HG03097 (cell line): Measurements from ENCODE around the gene WDFY4.

ENCODE experiments used
- ATAC-seq: cut with Tn5 transposase; IDR thresholded peaks from one replicate; pipeline ENCODE4 v1.9.1; 2021; ENCODE audit not compliant: unreplicated experiment, low FRiP score

The WDFY4 gene

DNA sequence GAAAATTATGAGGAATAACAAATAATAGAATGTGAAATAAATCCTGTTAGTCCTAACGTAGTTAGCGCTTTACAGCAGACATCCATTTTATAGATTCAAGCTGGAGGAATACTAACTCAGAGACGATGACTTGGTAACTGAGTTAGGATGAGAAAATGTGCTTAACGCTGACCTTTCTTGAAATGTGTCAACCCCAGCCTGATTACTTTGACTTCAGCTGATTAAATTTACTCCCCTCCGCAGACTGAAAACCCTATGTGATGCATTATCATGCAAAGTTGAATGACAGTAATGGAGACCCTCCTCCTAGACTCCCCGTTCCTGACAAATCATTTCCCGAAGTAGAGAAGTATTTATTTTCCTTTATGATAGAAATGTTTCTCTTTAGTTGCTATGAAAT lies 54.5 kb downstream of the WDFY4 start:
- no peak for ATAC-seq

DNA sequence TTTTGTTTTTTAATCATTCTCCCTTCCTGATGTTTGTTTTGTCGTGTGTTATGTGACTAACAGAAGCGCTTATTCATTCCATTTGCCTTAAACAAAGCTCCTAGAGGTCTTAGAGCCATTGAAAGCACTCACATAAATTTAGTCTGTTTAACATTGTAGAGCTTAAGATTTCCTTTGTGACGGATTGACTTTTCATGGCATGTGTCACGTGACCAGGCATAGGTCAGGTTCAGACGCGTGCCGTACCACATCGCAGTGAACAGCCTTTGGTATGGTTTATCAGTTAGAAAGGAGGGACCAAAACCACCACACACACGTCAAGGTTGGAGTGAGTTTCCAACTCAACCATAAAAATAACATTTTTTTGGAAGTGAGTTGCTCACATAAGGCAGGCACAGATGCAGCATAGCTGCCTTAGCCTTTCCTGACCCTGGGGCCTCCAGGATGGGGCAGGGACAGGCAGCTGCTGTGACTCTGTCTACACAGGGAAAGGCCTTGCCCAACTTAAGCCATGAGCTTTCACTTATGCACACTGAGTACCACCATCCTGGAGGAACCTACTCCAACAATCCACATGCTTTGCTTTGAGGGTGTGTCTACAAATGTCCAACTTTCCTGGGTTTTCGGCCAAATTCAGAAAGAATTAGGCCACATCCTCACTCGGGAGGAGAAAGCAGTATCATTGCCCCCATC lies 55.5 kb downstream of the WDFY4 start:
- no peak for ATAC-seq

- ATAC-seq, result no peak
Observed at GRCh38 chr10:48740988-48741387, 56.3 kb downstream of the WDFY4 start.

GRCh38 chr10:48742891-48743860 lies 58.5 kb downstream of the WDFY4 start:
- ATAC-seq, result no peak

DNA sequence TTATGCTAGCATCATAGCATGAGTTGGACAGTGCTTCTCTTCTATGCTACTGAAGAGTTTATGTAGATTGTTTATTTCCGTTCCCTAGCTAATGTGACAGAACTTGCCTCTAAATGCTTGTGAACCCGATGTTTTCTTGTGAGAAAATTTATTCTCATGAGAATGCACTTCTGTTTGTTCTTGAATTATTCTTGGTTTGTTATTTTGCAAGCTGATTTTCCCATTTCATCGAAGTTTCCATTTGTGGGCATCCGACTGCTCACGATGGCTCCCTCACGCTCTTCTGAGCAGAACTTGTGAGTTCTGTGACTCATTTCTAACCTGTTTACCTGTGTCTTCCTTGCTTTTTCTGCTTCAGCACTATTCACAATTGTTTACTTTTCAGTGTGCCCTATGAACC lies 59.9 kb downstream of the WDFY4 start:
- no peak for ATAC-seq

DNA sequence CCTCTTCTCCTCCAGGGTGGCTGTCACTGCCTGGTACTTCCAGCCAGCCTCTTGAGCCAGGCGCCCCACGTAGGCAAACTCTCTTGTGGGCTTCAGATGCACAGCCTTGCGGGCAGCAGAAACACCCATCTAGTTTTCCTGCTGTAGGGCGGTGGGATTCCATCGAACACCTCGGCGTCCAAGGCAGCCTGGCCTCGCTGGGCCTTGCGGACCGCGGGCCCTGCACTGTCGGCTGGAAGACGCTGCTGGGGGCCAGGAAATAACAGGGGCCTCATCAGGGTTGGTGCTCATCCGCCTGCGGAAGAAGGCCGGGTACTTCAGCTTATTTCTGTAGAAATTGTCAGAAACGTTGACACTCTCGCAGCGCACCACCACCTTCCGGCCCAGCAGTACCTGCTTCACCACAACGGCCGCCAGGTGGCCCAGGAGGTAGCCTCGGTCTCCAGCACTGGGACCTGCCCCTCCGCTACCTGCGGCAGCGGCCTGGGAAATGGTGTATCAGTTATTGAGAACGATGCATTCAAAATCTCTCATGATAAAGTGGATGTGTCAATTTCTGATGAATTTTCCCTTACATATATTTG lies 61.1 kb downstream of the WDFY4 start:
- ATAC-seq, result no peak

DNA sequence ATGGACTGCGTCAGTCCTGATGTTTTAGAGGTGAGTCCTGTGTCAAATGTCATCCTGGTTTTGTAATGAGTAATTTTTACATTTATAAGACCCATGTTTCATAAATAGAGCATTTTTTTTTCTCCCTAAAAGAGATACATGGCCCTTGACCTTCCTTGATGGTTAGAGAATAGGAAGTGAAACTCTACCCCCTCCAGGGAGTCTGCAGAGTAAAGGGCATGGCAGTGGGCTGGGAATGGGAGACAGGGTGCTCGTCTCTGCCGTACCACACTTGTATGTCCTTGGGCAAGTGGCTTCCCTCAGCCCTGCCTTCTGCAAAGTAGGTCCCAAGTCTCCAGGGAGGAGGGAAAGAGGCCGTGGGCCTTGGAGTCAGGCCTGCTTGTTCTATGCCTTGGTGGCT lies 63.9 kb downstream of the WDFY4 start:
- ATAC-seq, result no peak

GRCh38 chr10:48749254-48749787 lies 64.6 kb downstream of the WDFY4 start:
- no peak for ATAC-seq

DNA sequence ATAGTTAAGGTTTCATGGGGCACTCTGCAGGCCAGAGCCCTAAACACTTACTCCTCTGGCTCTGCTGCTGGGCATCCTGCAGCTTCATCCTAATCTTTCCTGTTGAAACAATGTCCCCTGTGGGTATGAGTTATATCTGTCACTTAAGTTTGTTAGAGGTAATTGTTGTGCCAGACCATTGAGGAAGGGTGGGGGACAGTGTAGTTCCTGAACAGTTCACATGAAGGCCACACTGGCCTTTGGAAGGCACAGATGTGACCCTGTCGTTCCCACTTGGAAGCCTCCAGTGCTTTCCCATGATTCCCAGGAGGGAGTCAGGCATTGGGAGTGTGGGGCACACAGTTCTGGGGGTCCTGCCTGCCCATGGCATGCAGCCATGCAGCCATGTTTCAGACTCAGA lies 65.3 kb downstream of the WDFY4 start:
- no peak for ATAC-seq

DNA sequence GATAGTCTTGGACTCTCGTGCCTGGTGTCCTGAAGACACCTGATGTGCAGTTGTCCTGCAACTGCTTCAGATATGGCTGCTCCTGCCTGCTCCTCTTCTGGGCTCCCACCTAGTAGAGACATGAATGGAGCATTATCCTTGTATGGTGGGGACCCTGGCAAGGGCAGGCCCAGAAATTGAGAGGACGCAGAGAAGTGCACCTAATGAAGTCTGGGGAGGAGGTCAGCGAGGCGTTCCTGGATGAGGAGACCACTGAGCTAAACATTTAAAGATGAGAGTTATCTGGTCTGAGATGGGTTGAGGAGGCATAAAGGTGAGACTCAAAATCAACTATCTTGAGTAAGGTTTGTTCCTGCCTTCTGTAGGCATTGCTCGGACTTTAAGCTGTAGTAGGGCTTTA lies 66.3 kb downstream of the WDFY4 start:
- no peak for ATAC-seq

GRCh38 chr10:48751730-48752129 lies 67.1 kb downstream of the WDFY4 start:
- no peak for ATAC-seq

DNA sequence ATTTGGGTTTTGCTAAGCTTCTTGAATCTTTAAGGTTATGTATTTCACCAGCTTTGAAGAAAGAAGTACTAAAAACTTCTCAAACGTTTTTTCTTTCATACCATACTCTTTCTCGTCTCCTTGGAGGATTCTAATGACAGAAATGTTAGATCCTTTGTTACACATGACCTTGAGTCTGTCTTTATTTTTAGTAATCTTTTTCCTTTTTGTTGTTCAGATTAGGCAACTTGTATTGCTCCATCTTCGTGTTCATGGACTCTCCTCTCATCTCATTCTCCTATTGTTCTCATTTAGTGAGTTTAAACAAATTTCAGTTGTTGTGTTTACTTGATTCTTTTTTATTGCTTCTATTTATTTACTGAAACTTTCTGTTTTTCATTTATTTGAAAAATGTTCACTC lies 73.7 kb downstream of the WDFY4 start:
- ATAC-seq, result no peak

- peak; percentile 83 for ATAC-seq
Observed at GRCh38 chr10:48759113-48759901, 74.6 kb downstream of the WDFY4 start.

- ATAC-seq, result no peak
Observed at GRCh38 chr10:48760983-48761382, 76.3 kb downstream of the WDFY4 start.

DNA sequence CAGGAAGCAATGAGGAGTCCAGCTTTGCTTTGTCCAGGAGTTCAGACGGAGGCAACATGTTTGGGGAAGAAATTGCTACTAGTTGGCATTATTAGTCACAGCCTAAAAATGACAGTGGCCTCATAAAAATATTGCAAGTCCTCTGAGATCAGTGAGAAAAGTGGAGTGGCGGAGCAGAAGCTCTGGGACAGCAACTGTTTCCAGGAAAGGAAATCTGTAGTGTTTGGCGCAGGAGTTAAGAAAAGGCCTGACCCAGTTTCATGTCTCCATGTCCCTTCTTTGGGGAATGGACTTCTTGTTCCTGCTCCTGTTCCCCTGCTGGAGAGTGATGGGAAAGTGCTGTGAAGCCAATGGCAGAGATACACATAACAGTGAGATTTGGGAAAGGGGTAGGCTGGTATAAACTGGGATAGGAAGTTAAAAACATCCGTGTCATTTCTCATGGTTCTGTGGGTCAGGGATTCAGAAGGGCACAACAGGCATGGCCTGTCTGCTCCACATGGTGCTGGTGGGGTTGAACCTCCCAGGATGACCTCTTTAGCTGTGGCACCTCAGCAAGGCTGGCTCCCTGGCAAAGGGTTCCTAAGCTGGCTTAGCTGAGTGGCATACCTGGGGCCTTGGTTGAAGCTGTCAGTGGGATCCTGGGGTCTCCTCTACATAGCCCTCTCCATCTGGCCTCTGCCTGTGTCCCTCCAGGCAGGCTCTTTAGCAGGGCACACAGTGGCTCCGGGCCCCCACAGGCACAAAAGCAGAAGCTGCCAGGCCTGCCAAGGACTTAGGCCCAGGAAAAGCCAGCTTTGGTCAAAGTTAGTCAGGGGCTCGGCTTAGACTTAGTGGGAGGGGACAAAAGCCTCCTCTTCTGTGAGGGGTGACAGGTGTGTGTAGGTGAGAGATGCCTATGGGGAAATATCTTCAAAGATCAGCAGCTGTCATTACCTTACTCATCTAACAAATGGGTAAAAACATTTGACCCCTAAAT lies 77.7 kb downstream of the WDFY4 start:
- ATAC-seq, result no peak

- no peak for ATAC-seq
Observed at GRCh38 chr10:48763403-48763965, 78.8 kb downstream of the WDFY4 start.

- no peak for ATAC-seq
Observed at GRCh38 chr10:48764486-48764885, 79.8 kb downstream of the WDFY4 start.

GRCh38 chr10:48765039-48765438 lies 80.4 kb downstream of the WDFY4 start:
- ATAC-seq, result no peak

GRCh38 chr10:48765527-48765926 lies 80.9 kb downstream of the WDFY4 start:
- ATAC-seq, result no peak
